NCI-H510A (cell line): Measurements from ENCODE around the gene CAMK1D.
A peak's percentile ranks its signal among the peaks of the same experiment; 100 is the strongest.

Experiments
- DNase-seq: peaks from one replicate; lab custom pipeline; 2025; lab: John Stamatoyannopoulos, UW

Gene CAMK1D

GRCh38 chr10:12375076-12375504 is 25.7 kb downstream of the CAMK1D start:
- DNase-seq: no peak

- no peak for DNase-seq
Measured at GRCh38 chr10:12376211-12376610, 26.9 kb downstream of the CAMK1D start.

- no peak for DNase-seq
Measured at GRCh38 chr10:12377658-12378290, 28.4 kb downstream of the CAMK1D start.

GRCh38 chr10:12380999-12381398 is 31.7 kb downstream of the CAMK1D start:
- DNase-seq: no peak

DNA sequence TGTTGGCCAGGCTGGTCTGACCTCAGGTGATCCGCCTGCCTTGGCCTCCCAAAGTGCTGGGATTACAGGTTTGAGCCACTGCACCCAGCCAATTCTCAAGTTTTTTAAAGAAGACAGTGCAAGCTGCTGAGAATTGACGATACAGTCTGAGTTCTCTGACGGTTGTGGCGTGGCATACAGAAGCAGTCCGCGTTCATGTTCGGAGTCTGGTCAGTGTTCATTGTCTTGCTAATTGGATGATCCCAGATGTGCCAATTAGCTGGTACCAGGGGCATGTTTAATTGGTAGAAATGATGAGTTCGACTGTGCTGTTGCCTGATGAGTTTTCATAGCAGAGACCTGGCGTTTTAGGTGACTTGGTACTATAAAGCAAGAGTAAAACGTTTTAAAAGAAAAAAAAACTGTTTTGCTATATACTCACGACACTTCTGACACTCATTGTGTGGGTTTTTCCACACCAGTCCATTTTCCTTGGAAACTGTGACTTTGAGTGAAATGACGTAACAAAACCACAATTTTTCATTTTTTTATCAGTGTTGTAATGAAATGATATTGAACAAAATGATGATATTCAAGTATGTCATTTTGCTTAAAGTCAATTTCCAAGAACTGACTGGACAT is 32.3 kb downstream of the CAMK1D start:
- DNase-seq: no peak

- no peak for DNase-seq
Measured at GRCh38 chr10:12382157-12382548, 32.8 kb downstream of the CAMK1D start.

DNA sequence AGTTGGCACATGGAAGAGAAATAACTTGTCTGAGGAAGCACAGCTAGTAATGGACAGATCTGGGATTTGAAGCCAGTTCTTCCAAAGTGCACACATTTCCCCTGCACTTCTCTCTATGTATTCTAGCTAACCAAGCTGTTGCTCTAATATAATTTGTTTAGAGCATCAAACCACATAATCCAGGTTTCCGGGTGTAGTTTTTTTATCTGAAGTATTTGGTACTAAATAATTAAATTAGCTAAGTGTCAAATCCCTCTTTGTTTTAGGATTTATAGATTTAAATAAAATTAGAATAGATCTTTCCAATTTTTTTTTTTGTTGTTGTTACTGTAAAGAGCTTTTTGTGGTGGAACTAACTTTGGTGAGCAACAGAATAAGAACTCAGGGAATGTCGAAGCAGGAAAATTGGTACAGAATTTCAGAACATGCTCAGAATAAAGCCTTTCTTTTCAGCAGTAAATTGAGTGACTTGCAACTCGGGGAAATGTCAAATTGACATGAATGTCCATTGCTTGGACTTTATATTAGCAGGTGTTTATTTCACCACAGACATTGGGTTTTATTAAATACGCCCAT is 33.7 kb downstream of the CAMK1D start:
- no peak for DNase-seq

DNA sequence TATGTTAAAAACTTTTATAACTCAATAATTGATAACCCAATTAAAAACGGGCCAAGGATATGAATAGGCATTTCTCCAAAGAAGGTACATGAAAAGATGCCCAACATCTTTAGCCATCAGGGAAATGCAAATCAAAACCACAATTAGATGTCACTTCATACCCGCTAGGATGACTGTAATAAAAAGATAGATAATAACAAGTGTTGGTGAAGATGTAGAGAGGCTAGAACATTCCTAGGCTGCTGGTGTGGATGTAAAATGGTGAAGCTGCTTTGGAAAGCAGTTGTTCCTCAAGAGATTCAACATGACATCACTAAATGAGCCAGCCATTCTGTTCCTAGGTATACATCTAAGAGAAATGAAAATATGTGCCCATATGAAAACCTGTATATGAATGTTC is 35.6 kb downstream of the CAMK1D start:
- no peak for DNase-seq

DNA sequence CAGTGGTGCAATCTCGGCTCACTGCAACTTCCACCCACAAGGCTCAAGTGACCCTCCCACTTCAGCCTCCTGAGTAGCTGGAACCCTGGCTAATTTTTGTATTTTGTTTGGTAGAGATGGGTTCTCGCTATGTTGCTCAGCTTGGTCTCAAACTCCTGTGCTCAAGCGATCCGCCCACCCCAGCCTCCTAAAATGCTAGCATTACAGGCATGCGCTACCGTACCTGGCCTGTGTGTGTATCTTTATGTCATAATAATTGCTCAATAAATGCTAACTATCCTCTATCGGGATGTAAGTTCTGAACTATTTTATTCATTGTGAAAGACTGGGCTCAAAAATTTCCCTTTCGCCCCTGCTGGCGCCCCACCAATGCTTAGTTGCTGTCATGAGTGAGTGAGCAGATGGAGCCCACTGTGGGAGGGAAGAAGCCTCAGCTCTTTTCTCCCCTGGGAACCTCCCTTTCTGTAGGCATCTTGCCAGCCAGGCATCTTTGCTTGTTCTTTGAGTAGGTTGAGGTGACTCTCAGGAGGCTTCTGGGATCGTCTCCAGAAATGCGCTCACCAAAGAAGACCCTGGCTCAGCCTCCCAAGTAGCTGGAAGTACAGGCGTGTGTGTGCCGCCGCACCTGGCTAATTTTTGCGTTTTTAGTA is 38.3 kb downstream of the CAMK1D start:
- no peak for DNase-seq

- peak; percentile 20 for DNase-seq
Measured at GRCh38 chr10:12388671-12389070, 39.3 kb downstream of the CAMK1D start.

- DNase-seq: peak; percentile 36
Measured at GRCh38 chr10:12389154-12389734, 39.9 kb downstream of the CAMK1D start.

- no peak for DNase-seq
Measured at GRCh38 chr10:12390733-12391132, 41.4 kb downstream of the CAMK1D start.

DNA sequence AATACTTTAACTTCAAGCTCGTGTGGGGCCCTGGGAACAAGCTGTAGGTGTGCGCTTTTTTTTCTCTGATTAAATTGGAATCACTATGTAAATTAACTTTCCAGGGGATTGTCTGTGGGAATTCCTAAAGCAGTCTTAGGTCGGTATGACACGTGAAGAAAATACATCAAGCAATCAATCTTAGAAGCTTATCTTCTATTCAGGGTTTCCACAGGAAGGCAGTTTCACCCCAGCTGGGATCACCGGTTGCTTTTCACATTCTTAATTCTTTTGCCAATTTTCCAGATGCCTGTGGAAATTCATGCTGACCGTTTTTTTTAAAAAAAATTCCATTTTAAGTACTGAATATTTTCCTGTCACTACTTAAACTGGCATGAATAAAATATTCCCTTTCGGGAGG is 41.9 kb downstream of the CAMK1D start:
- DNase-seq: no peak

DNA sequence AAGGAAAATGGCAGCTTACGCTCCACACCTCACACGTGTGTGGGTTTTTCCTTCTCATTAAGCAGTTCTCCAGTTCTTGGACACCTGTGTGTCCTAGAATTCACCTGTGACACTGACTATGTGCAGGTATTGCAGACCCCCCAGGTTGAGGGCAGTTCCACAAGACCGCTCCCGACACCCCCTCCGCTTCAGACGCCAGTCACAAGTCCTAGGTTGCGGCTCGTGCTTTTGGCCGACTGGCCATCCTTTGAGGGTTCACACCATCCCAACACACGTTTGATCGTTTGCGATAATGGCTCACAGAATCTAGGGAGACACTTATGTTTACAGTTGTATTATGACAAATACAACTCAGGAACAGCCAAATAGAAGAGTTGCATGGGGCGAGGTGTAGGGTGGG is 44.5 kb downstream of the CAMK1D start:
- DNase-seq: no peak

- DNase-seq: no peak
Measured at GRCh38 chr10:12394241-12395033, 45.1 kb downstream of the CAMK1D start.

DNA sequence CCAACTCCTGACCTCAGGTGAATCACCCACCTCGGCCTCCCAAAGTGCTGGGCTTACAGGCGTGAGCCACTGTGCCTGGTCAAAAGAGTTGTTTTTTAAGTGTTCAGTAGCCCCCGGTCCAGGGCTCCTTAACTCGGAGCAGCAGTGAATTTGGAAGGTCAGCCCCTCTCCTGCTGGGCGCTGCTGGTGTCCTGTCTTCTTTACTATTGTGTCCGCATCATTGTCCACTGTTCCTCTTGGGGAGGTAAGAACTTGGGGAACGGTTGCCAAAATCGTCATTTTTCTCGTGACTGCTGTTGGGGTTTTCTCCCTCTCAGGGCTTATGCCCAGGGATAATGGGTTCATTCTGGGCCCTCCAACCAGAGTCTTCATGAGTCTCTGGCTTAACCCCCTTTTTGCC is 46.7 kb downstream of the CAMK1D start:
- no peak for DNase-seq

DNA sequence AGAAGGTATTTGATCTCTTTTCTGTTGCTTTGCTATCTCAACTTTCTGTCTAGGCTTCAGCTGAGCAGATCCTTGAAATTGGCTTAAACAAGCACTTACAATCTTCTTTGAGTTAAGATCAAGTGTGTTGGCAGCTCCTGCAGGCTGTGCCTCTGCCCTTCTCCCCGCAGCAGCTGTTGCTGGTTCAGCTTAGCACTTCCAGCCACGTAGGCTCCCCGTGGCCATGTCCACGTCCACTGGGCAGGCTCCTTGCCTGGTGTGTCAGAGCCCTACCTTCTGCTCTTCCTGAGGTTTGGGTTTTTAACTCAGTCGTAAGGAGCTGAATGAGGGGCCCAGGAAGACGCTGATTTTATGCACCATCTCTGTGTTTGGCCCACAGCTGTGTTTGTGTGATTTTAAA is 47.2 kb downstream of the CAMK1D start:
- DNase-seq: no peak

DNA sequence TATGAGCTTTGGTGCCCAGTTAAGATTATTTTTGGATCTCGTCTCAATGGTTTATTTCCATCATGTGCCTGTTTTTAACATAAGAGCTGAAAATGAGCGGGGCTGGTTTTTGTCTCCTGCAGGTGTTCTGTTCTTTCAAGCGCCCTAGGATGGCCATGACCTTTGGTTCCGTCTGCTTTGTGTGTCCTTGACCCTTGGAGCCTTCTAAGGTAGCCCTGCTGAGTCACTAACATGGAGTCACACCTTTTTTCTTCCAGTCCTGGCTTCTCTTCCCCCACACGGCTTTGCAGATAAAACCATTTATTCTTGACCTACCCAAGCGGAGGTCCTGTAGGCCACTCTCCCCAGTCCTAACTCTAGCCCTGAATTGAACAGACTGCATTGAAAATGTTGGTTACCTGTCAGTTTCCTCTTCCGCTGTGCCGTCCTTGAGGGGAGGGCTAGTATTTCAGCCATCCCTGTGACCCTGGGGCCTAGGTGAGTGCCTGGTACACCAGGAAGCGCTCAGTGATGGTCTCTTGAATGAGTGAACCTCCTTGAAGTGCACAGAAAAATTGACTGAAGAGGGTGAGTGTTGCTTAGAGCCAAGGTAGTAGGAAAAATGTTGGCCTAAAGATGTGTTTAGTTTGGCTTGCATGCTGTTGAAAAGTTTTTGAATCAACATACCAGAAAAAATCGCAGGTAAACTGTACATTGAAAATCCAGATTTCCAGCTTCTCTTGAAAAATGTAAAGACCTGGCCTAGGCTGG is 48.0 kb downstream of the CAMK1D start:
- no peak for DNase-seq

- no peak for DNase-seq
Measured at GRCh38 chr10:12397941-12398340, 48.6 kb downstream of the CAMK1D start.

DNA sequence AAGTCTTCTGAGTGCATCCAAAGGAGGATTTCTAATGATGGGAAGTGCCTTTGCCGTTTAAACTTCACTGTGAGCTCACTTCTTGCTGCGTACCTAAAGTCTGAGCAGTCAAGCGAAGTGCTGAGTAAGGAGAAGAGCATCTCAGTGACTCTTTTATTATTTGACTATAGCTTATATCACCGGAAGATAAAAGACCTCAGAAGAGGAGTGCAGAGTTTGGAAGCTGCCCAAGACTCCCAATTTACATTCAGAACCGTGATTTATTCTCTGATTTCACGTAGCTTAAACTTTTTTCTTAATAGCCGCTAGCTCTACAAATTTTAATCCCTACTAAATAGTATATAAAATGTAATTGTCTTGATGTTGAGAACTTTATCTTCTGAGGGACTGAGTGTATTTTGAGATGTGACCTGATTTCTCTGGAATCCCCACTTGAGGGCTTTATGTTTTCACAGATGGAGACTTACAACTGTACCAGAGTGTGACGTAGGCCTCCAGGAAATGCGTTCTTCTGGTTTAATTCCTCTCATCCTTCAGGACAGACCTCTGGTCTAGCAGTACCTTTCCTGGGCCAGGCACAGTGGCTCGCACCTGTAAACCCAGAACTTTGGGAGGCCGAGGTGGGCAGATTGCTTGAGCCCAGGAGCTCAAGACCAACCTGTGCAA is 51.1 kb downstream of the CAMK1D start:
- DNase-seq: no peak

DNA sequence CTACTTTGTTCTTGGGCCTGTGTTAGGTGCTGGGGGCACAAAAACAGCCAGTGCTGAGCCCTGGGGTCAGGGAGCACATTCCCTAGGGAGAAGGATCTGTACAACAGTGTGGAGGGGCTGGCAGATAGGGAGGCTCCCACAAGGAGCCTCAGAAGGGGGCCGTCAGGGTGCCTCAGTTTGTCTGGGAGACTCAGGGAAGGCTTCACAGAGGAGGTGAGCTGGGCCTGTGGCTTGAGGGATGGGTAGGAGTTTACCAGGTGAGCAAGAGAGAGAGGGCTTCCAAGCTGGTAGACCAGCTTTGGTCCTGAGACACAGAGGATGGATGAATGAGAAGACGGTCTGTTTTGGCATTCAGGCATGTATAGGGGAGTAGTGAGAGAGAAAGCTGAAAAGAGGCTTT is 52.1 kb downstream of the CAMK1D start:
- DNase-seq: no peak
